ENCODE results near the gene TNFAIP2. TPM values are rescaled to one million over a fixed set of nuclear protein-coding genes. Genes with fewer than 3 reads are reported as not detected.

TNFAIP2 gene
- total RNA-seq, 4 donors from 2014 or later = 14.8 to 72.9 (median 22.3) TPM

DNA sequence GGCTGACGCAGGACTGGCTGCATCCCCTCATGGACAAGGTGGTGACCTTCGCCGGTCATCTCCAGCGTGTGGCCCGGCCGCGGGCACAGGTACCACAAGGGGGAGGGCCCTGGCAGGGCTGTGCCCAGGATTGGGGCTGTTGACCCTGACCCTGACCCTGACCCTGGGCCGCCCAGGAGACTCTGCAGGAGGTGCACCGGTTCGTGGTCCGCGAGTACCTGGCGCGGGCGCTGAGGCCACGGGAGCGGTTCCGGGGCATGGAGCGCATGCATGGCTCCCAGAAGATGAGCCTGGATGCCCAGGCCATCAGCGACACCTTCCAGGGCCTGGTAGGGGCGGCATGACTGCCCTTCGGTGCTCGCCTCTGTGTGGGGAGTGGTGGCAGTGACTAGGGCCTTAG is 15.8 kb upstream of the TNFAIP2 start:
- Histone ChIP-seq H3K4me1 (peaks cover 29 to 40% of the 10 kb centered on the region in 2 donors), H3K9me3 (no peaks in the 10 kb centered on the region), H3K4me3 (no peak overlapping the region), H3K27ac (no peak overlapping the region), H3K36me3 (no peaks in the 10 kb centered on the region), H3K27me3 (peaks cover 23 to 24% (median 24%) of the 10 kb centered on the region in 3 donors)
- ATAC-seq = no peak
- in situ Hi-C loops (cut with MboI; ENCODE audit: low sequenced_read_pairs in 4 of 4) (loop anchor here (5.0 to 10.0 kb wide), 4 partner anchors 77 to 185 kb away; no protein-coding TSS in a partner anchor), intact Hi-C loops (cut with DNase I; ENCODE audit: low total_unique reads) (no loop called here)
- no peak for TF ChIP-seq POLR2A (IDR thresholded peaks at IDR 0.05)
- TF ChIP-seq, protein P1, sequence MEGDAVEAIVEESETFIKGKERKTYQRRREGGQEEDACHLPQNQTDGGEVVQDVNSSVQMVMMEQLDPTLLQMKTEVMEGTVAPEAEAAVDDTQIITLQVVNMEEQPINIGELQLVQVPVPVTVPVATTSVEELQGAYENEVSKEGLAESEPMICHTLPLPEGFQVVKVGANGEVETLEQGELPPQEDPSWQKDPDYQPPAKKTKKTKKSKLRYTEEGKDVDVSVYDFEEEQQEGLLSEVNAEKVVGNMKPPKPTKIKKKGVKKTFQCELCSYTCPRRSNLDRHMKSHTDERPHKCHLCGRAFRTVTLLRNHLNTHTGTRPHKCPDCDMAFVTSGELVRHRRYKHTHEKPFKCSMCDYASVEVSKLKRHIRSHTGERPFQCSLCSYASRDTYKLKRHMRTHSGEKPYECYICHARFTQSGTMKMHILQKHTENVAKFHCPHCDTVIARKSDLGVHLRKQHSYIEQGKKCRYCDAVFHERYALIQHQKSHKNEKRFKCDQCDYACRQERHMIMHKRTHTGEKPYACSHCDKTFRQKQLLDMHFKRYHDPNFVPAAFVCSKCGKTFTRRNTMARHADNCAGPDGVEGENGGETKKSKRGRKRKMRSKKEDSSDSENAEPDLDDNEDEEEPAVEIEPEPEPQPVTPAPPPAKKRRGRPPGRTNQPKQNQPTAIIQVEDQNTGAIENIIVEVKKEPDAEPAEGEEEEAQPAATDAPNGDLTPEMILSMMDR (IDR thresholded peaks at IDR 0.05 in 4 of 5, conservative IDR thresholded peaks at IDR 0.05 in 1 of 5) = no peak
- no peak for DNase-seq

DNA sequence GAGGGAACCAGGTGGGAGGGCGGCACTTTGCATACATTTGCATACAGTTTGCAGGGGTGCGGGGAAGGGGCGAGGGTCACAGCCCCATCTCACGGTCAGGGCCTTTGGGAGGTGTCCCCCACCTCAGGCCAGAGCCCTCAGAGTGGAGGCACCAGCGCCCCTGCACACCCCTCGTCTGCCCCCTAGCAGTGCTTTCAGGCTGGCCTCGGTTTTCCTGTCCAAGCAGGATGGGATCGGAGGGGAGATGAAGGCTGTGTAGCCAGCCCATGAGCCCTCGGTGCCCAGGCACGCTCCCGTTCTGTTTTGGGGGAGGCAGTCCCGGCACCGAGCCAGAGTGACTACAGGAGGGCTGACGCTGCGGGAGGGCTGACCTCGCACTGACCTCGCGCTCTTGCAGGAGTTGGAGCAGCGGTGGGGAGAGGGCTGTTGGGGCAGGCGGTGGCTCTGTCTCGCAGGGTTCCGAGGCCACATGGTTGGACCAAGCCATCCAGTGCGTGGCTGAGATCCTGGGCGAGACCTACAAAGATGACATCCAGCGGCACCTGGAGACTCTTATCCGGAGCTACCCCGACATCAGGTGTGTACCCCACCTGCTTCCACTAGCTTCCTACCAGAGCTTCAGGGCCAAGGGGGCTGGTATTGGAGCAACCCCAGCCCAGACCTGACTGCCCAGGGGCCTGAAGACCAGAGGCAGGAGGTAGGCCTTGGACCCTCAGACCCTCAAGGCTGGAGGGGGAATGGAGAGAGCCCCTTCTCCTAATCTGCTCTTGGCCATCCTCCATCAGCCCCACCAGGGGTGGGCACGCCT is 15.1 kb upstream of the TNFAIP2 start:
- H3K27ac ChIP-seq = peak overlapping the region in 3 of 4 donors; percentile 2 to 12 (median 10)
- peaks cover 31 to 42% of the 10 kb centered on the region in 2 donors for H3K4me1 ChIP-seq

DNA sequence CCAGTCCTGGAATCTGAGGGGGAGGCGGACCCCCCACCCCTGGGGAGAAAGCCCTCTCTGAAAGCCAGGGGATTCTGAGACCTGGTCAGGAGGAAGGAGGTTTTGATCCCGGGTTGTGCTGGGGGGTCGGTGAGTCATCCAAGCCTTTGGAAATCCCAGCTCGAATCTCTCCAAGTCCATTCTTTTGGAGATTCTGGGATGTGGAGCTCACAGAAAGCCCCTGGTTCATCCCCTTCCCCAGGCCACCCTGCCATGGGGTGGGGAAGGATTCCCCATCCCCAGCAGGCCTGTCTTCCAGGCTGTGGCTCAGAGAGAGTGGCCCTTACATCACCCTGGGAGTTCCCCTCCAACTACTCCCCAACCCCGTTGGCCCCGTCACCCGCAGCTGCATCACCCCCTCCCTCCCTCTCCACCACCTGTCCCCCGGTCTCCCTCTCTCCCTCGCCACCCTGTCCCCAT is 14.5 kb upstream of the TNFAIP2 start:
- in situ Hi-C loops (cut with MboI; ENCODE audit: low sequenced_read_pairs in 4 of 4) = loop anchor here (5.0 to 10.0 kb wide), 4 partner anchors 76 to 184 kb away; no protein-coding TSS in a partner anchor
- Histone ChIP-seq H3K36me3 (no peaks in the 10 kb centered on the region), H3K4me1 (peaks cover 31 to 36% of the 10 kb centered on the region in 2 donors), H3K27me3 (peaks cover 10 to 11% (median 11%) of the 10 kb centered on the region in 3 donors), H3K4me3 (no peak overlapping the region), H3K27ac (peak overlapping the region in 3 of 4 donors; percentile 2 to 12 (median 10)), H3K9me3 (no peaks in the 10 kb centered on the region)
- DNase-seq (peak in 1 of 2 donors; percentile 60), ATAC-seq (peak in 1 of 2 donors; percentile 15)
- no peak for TF ChIP-seq POLR2A (IDR thresholded peaks at IDR 0.05)
- TF ChIP-seq, protein P1 (IDR thresholded peaks at IDR 0.05 in 4 of 5, conservative IDR thresholded peaks at IDR 0.05 in 1 of 5) = no peak
- intact Hi-C loops (cut with DNase I; ENCODE audit: low total_unique reads) = no loop called here

More for the DNA sequence above, 15.1 kb upstream of the TNFAIP2 start:
- H3K4me3 ChIP-seq = no peak overlapping the region
- intact Hi-C loops (cut with DNase I; ENCODE audit: low total_unique reads) (no loop called here), in situ Hi-C loops (cut with MboI; ENCODE audit: low sequenced_read_pairs in 4 of 4) (loop anchor here (5.0 to 10.0 kb wide), 4 partner anchors 77 to 184 kb away; no protein-coding TSS in a partner anchor)
- DNase-seq (no peak), ATAC-seq (no peak)
- peaks cover 16 to 17% (median 17%) of the 10 kb centered on the region in 3 donors for H3K27me3 ChIP-seq
- H3K9me3 ChIP-seq = no peaks in the 10 kb centered on the region
- TF ChIP-seq, protein P1 (IDR thresholded peaks at IDR 0.05 in 4 of 5, conservative IDR thresholded peaks at IDR 0.05 in 1 of 5) = no peak
- no peak for TF ChIP-seq POLR2A (IDR thresholded peaks at IDR 0.05)
- H3K36me3 ChIP-seq = no peaks in the 10 kb centered on the region

DNA sequence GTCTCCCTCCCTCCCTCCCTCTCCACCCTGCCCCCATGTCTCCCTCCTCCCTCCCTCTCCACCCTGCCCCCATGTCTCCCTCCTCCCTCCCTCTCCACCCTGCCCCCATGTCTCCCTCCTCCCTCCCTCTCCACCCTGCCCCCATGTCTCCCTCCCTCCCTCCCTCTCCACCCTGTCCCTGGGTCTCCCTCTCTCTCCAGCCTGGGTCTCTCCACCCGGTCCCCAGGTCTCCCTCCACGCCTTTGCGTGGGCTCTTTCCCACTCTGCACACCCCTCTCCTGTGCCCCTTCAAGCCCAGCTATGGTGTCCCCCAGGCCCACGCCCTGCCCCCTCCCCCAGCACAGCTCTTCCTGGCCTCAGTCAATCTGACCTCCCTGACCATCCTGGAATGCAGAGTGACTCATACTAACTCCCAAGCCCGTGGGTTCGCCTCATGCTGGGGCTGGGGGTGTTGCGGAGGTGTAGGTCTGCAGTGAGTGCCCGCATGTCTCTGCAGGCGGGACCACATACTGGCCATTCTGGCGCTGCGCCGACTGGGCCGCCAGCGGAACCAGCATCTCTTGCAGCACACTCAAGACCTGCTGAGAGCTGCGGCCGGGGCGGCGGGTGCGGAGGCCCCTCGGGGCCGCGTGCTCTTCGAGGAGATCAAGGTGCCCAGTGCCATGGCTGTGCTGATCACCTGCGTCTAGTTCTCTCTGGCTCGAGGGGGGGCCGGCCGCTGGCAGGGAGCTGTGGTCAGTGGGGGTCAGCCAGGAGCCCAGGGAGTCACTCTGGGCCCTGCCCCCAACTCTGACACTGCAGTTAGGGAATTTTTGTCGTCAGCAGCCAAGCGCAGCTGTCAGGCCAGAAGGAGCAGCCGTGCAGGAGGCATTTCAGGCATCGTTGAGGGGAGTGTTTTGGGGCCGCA is 13.5 kb upstream of the TNFAIP2 start:
- H3K4me1 ChIP-seq = peaks cover 32 to 33% of the 10 kb centered on the region in 2 donors
- peak in 1 of 2 donors; percentile 68 for DNase-seq
- TF ChIP-seq, protein P1 (IDR thresholded peaks at IDR 0.05 in 4 of 5, conservative IDR thresholded peaks at IDR 0.05 in 1 of 5) = no peak
- no peak for TF ChIP-seq POLR2A (IDR thresholded peaks at IDR 0.05)
- H3K27me3 ChIP-seq = peaks cover under 1% of the 10 kb centered on the region in 3 donors
- H3K4me3 ChIP-seq = peak overlapping the region in 3 of 4 donors; percentile 21 to 30 (median 22)
- ATAC-seq = peak; percentile 59 to 73
- no peaks in the 10 kb centered on the region for H3K36me3 ChIP-seq
- intact Hi-C loops (cut with DNase I; ENCODE audit: low total_unique reads) = no loop called here
- in situ Hi-C loops (cut with MboI; ENCODE audit: low sequenced_read_pairs in 4 of 4) = loop anchor here (5.0 to 10.0 kb wide), 4 partner anchors 75 to 183 kb away; no protein-coding TSS in a partner anchor
- H3K27ac ChIP-seq = peak overlapping the region; percentile 57 to 74 (median 62)
- H3K9me3 ChIP-seq = no peaks in the 10 kb centered on the region
